ENCODE results near the gene MLXIPL.

The MLXIPL gene

GRCh38 chr7:73602721-73603651, 21.3 kb downstream of the MLXIPL start:
- Histone ChIP-seq H3K4me1 (no peaks in the 10 kb centered on the region), H3K27me3 (peaks cover 25% of the 10 kb centered on the region), H3K9me3 (no peaks in the 10 kb centered on the region), H3K4me3 (ENCODE audit: low read depth, low read length) (no peak overlapping the region), H3K36me3 (no peaks in the 10 kb centered on the region)
- TF ChIP-seq CTCF (IDR thresholded peaks at IDR 0.05; ENCODE audit: low read depth, low read length): no peak
- no peak for DNase-seq

- no peak overlapping the region for H3K4me3 ChIP-seq (ENCODE audit: low read depth, low read length)
- H3K9me3 ChIP-seq: no peaks in the 10 kb centered on the region
- H3K4me1 ChIP-seq: no peaks in the 10 kb centered on the region
- DNase-seq: no peak
- TF ChIP-seq CTCF (IDR thresholded peaks at IDR 0.05; ENCODE audit: low read depth, low read length): no peak
- peaks cover 9% of the 10 kb centered on the region for H3K27me3 ChIP-seq
- no peaks in the 10 kb centered on the region for H3K36me3 ChIP-seq
Observed at GRCh38 chr7:73599916-73600315, 24.4 kb downstream of the MLXIPL start.

GRCh38 chr7:73599151-73599882, 25.0 kb downstream of the MLXIPL start:
- no peak for TF ChIP-seq CTCF (IDR thresholded peaks at IDR 0.05; ENCODE audit: low read depth, low read length)
- no peak overlapping the region for H3K4me3 ChIP-seq (ENCODE audit: low read depth, low read length)

GRCh38 chr7:73597978-73598782, 26.1 kb downstream of the MLXIPL start:
- peaks cover 6% of the 10 kb centered on the region; the same call in 1 of the 2 replicates for H3K27me3 ChIP-seq
- H3K9me3 ChIP-seq: no peaks in the 10 kb centered on the region
- H3K36me3 ChIP-seq: no peaks in the 10 kb centered on the region
- no peaks in the 10 kb centered on the region for H3K4me1 ChIP-seq
- H3K4me3 ChIP-seq (ENCODE audit: low read depth, low read length): no peak overlapping the region
- DNase-seq: no peak
- no peak for TF ChIP-seq CTCF (IDR thresholded peaks at IDR 0.05; ENCODE audit: low read depth, low read length)

More at GRCh38 chr7:73599151-73599882, 25.0 kb downstream of the MLXIPL start:
- H3K4me1 ChIP-seq: no peaks in the 10 kb centered on the region
- peaks cover 6% of the 10 kb centered on the region; the same call in 1 of the 2 replicates for H3K27me3 ChIP-seq
- no peaks in the 10 kb centered on the region for H3K36me3 ChIP-seq
- no peaks in the 10 kb centered on the region for H3K9me3 ChIP-seq
- DNase-seq: no peak

- DNase-seq: no peak
- no peak for TF ChIP-seq CTCF (IDR thresholded peaks at IDR 0.05; ENCODE audit: low read depth, low read length)
- Histone ChIP-seq H3K36me3 (no peaks in the 10 kb centered on the region), H3K9me3 (no peaks in the 10 kb centered on the region), H3K4me3 (ENCODE audit: low read depth, low read length) (no peak overlapping the region), H3K27me3 (peaks cover 6% of the 10 kb centered on the region; the same call in 1 of the 2 replicates), H3K4me1 (no peaks in the 10 kb centered on the region)
Observed at GRCh38 chr7:73596191-73597065, 27.9 kb downstream of the MLXIPL start.
